ENCODE results near the gene CHKA.

The CHKA gene

GRCh38 chr11:68067991-68068390, 53.2 kb downstream of the CHKA start:
- DNase-seq = no peak

- no peak for DNase-seq
Measured at GRCh38 chr11:68066742-68067141, 54.4 kb downstream of the CHKA start.

DNA sequence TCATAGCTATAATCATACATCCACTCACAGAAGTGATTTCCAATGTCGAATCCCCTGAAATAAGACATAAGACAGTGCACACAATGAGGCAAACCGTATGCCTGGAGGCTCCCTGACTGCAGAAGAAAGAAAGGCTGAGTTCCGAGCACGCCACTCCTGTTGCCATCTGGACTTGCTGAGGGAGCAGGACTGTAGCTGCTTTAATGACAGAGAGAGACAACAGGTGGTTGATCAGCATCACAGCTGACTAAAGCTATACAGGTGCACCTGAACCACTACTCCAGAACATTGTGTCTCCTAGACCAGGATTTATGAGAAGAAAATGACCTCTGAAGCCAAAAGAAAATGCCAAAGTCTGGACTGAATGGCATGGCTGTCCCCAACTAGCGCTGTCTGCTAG, 55.3 kb downstream of the CHKA start:
- DNase-seq = no peak

DNA sequence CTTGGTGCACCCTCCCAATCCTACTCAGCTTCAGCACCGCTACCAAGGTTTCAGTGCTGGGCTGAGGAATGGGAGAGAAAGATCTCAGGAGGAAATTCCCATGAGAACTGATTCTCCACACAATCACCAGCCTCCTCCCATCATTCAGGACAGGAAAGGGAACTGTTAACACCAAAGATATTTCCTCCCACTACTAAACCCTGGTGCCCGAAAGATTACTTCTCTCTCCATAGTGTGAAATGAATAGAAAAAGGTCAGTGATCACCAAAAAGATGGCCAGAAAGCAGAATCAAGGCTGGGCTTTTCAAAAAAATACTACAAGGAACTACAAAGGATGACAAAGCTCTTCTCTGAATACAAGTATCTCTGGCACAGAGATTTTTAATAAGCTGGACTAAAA, 56.3 kb downstream of the CHKA start:
- no peak for DNase-seq

DNA sequence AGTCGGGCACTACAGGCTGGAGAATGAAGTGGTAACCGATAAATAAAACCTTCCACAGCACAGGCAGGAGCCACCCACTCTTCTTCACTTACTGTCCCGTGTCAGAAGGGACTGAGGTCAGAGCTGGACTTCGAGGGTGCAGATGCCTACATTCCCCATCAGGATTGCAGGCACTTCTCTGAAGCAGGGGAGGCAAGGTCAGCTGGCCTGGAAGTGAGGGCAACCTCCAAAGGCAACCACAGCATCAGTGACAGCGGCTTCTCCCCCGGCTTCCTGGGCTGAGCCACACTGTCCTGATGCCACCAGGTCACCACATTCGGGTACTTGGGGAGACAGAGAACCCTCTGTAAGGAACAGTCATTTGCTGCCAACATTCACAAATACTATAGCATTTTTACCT, 59.7 kb downstream of the CHKA start:
- no peak for DNase-seq

GRCh38 chr11:68057807-68058206, 63.4 kb downstream of the CHKA start:
- no peak for DNase-seq

GRCh38 chr11:68056317-68057285, 64.6 kb downstream of the CHKA start:
- no peak for DNase-seq

DNA sequence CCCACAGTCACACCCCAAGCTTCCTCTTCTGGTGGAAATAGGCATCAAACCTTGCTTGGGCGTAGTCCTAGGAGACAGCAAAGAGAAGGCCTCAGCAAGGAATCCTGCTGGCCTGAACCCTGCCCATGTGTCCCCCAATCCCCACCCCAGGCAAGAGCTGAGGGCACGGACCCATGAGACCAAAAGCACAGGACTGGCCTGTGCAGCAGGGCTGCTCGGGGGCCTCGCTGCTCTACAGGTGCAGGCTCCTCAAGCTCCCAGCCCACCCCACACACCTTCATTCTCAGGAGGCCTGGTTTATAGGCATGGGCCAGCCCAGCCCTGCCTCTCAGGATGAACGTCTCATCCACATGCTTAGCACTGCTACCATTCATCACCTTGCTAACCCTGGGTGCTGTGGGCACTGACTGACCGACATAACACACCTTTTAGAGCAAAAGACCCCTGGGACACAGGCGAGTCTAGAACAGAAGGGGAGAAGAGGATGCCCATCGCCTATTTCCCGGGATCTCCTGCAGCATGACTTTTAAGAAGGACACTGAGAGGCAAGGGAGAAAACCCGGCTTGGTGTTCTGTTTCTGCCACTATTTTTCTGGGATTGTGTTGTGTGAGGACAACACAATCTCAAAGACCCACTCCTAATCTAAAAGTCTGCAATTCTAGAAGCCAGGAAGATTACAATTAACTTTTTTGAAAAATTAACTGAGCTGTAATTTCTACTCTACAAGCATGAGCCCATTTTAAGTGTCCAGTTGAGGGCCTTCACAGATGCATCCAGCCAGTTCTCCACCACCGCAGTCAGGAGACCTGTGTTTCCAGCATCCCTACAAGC, 67.0 kb downstream of the CHKA start:
- DNase-seq = no peak

DNA sequence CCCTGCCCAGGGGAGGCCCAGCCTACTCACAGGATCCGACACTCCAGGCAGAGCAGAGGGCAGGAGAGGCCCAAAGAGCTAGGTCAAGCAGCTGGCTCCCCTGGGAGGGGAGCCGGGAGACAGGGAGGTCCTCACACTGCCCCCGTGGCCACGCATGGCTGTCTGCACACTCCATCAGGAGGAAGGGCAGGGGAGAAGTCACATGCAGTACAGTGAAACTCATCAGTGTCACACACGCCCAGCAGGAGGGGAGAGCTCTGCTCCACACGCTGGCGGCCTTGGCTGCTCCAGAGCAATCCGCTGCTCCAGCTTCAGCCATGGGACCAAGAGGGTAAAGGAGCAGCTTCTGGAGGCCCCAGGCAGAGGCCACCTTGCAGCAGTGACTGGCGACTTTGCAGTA, 68.1 kb downstream of the CHKA start:
- no peak for DNase-seq

- no peak for DNase-seq
Measured at GRCh38 chr11:68052137-68052873, 68.9 kb downstream of the CHKA start.

DNA sequence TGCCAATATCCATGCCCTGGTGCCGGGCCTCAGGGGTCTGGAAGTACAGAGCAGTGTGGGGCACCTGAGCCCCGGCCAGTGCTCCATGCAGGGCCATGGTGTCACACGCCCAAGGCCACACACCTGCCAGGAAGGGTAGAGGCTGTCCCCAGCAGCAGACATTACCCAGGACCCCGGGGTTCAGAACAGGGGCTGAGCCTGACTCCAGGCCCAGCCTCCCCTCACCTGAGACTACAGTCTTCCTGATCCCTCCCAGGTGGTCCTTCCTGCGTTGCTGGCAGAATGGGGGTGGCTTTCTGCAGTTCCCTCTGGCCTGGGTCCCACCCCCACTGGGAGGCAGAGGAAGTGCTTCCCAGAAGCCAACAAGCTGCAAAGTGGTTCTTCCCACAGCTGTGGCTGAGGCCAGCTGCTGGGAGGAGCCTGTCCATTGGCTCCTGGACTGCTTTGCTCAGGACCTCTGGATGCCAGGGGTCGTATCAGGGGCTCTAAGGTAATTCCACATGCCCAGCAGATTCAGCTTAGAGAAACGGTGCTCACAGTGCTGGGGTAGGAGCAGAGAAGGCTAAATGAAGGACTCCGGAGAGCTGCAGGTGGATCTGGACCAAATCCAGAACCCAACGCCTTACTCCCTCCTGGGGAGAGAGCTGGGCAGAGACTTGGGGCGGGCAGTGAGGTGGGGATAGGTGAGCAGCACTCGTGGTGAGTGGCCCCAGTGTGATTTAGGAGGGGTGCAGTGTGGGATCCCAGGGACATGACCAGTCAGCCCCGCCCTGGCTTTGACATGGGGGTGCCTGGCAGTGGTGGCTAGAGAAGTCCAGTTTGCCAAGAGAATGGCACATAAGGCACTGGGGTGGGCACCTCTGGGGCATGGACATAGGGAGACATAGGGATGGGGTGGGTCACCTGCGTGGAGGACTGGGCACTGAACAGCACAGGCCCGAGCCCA, 69.7 kb downstream of the CHKA start:
- no peak for DNase-seq

- no peak for DNase-seq
Measured at GRCh38 chr11:68050371-68050841, 70.8 kb downstream of the CHKA start.

DNA sequence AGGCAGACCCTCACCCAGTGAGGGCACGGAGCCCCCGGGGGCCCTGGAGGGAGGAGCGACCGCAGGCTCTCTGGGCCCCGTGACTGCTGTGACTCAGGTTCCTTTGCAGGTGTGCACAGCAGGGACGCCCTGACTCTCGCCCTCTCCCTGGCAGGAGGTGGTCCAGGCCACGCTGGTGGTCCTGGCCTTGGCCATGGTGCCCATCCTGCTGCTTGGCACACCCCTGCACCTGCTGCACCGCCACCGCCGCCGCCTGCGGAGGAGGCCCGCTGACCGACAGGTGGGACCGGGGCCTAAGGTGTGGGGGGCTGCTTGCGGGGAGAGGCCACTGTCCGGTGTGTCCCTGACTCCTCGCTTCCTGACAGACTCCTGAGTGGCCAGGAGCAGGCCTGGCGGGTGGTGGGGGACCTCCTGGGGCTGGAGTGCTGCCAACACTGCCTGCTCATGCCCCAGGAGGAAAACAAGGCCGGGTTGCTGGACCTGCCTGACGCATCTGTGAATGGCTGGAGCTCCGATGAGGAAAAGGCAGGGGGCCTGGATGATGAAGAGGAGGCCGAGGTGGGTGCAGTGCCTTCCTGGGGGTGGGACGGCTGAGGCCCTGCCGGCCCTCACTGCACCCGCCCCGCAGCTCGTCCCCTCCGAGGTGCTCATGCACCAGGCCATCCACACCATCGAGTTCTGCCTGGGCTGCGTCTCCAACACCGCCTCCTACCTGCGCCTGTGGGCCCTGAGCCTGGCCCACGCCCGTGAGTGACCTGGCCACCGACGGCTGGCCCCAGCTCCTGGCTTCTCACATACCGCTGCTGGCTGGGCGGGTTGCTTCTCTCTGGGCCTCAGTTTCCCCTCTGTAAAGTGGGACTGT, 71.4 kb downstream of the CHKA start:
- DNase-seq = no peak

GRCh38 chr11:68048681-68049508, 72.3 kb downstream of the CHKA start:
- no peak for DNase-seq

- no peak for DNase-seq
Measured at GRCh38 chr11:68047437-68048290, 73.5 kb downstream of the CHKA start.

- no peak for DNase-seq
Measured at GRCh38 chr11:68044898-68045351, 76.3 kb downstream of the CHKA start.

DNA sequence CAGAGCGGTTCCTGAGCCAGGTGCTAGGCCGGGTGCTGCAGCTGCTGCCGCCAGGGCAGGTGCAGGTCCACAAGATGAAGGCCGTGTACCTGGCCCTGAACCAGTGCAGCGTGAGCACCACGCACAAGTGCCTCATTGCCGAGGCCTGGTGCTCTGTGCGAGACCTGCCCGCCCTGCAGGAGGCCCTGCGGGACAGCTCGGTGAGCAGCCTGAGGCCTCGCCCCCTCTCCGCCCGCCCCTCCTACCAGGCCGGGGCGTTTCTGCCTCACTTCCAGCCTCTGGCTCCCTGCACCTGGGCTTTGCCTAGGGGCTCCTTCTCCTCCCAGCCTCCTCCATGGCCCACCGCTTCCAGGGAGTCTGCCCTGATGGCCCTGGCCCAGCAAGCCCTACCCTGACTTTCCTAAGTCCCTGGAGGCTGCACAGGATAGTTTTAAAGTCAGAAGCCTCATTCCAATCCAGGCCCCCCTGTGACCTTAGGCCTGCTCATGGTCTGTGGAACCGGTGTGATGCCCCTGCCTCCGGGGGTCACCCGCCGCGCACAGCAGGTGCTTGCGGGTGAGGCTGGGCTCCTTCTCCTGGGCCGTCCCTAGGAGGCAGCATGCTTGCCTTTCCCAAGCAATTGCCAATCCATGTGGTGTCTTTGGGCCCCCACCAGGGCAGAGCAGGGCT, 76.9 kb downstream of the CHKA start:
- DNase-seq = no peak

Data from hematopoietic multipotent progenitor cell treated with erythropoietin and hydrocortisone succinate and interleukin-3 and kit ligand, for 8 days (in vitro differentiated cells).